ENCODE results near the gene SPIRE2. TPM values are rescaled to one million over a fixed set of nuclear protein-coding genes. Genes with fewer than 3 reads are reported as not detected.
A peak's percentile ranks its signal among the peaks of the same experiment; 100 is the strongest.
"Not testable (repeated sequence)": the region's sequence is repeated elsewhere in the genome, so short reads cannot be mapped to it uniquely, and the experiment has no call there.

SPIRE2 gene
- total RNA-seq, 4 donors from 2014 or later, result 7.0 to 10.9 (median 9.5) TPM

GRCh38 chr16:89828870-89829629, 775 bp downstream of the SPIRE2 start:
- WGBS, 2 donors, result 7 to 12% methylated on average over 24 to 25 of the region's 26 CpGs
- peak overlapping the region; percentile 2 to 28 (median 3) for H3K27ac ChIP-seq
- intact Hi-C loops (cut with DNase I), result no loop called here
- peaks cover 24 to 36% of the 10 kb centered on the region in 2 donors for H3K4me1 ChIP-seq
- no peaks in the 10 kb centered on the region for H3K36me3 ChIP-seq
- H3K9me3 ChIP-seq, result no peaks in the 10 kb centered on the region
- peak; percentile 40 to 44 for DNase-seq
- no peaks in the 10 kb centered on the region for H3K27me3 ChIP-seq
- TF ChIP-seq POLR2A (IDR thresholded peaks at IDR 0.05) (no peak), CTCF (IDR thresholded peaks at IDR 0.05) (no peak)
- peak overlapping the region in 1 of 3 donors; percentile 26 for H3K4me3 ChIP-seq (replicated peaks in 1 of 3)

GRCh38 chr16:89829630-89830437, 1.6 kb downstream of the SPIRE2 start:
- TF ChIP-seq POLR2A (IDR thresholded peaks at IDR 0.05) (no peak), CTCF (IDR thresholded peaks at IDR 0.05) (no peak)
- no peak for DNase-seq
- intact Hi-C loops (cut with DNase I), result no loop called here
- H3K9me3 ChIP-seq, result no peaks in the 10 kb centered on the region
- no peaks in the 10 kb centered on the region for H3K36me3 ChIP-seq
- 58 to 79% methylated on average over 3 to 10 of the region's 17 CpGs for WGBS, 2 donors
- no peak overlapping the region for H3K4me3 ChIP-seq (replicated peaks in 1 of 3)
- H3K27ac ChIP-seq, result peak overlapping the region in 1 of 3 donors; percentile 2
- no peaks in the 10 kb centered on the region for H3K27me3 ChIP-seq
- peaks cover 24 to 36% of the 10 kb centered on the region in 2 donors for H3K4me1 ChIP-seq

DNA sequence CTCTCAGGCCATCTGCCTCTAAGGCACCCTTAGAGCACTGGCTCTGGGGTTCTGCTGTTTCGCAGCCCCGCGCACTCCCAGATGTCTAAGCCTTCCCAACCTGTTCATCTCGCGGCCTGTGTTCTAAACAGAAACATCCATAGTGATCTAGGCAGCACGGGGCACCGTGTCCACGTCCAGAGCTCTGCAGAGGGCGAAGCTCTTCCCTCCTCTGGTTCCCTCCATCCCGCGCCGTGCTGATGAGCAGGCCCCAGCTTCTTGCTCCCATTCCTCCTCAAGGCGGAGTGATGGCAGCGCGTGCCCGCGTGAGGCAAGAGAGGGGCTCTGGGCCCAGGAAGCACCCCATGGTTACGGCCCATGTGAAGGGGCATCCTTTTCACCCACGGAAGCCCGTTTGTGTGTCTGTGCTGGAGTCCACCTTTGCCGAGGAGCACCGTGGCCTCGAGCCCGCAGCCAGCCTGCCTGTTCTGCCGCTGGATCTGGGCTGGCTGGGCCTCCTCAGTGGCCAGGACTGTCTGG, 3.6 kb downstream of the SPIRE2 start:
- WGBS, 2 donors, result 92 to 93% methylated on average over 18 to 25 of the region's 25 CpGs
- no peak overlapping the region for H3K4me3 ChIP-seq (replicated peaks in 1 of 3)
- H3K27me3 ChIP-seq, result no peaks in the 10 kb centered on the region
- TF ChIP-seq POLR2A (IDR thresholded peaks at IDR 0.05) (no peak), CTCF (IDR thresholded peaks at IDR 0.05) (no peak)
- no peak overlapping the region for H3K27ac ChIP-seq
- DNase-seq, result no peak
- H3K36me3 ChIP-seq, result no peaks in the 10 kb centered on the region
- peaks cover 16 to 27% of the 10 kb centered on the region in 2 donors for H3K4me1 ChIP-seq
- intact Hi-C loops (cut with DNase I), result no loop called here
- no peaks in the 10 kb centered on the region for H3K9me3 ChIP-seq

DNA sequence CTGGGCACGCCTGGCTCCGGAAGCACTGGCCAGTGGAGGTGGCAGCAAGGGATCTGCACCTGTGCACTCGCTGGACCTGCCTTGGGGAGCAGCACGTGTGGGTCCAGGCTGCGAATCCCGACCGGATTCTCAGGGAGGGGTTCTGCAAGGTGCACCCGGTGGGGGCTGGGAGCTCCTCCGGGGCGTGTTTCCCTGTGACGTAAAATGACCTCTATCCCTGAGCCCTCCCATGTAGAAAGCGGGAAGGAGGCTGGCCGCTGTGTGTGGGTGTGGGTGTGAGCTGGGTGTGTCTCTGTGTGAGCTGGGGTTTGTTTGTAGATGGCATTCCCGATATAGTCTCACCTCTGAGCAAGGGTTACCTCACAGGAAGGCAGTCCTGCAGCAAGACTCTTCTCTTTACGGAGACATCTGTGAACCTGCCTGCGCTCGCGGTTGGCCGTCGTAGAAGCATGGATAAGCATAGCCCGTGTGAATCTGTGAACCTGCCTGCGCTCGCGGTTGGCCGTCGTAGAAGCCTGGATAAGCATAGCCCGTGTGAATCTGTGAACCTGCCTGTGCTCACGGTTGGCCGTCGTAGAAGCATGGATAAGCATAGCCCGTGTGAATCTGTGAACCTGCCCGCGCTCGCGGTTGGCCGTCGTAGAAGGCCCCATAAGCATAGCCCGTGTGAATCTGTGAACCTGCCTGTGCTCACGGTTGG, 5.5 kb downstream of the SPIRE2 start:
- H3K4me3 ChIP-seq (replicated peaks in 1 of 3); DNase-seq; intact Hi-C loops (cut with DNase I); H3K9me3 ChIP-seq; H3K36me3 ChIP-seq; H3K27ac ChIP-seq; H3K27me3 ChIP-seq: not testable (repeated sequence)
- 88 to 97% methylated on average over 28 to 37 of the region's 39 CpGs for WGBS, 2 donors
- peaks cover 7 to 26% of the 10 kb centered on the region in 2 donors for H3K4me1 ChIP-seq

GRCh38 chr16:89834813-89835363, 6.6 kb downstream of the SPIRE2 start:
- H3K4me3 ChIP-seq (replicated peaks in 1 of 3); H3K9me3 ChIP-seq; DNase-seq; H3K27ac ChIP-seq; intact Hi-C loops (cut with DNase I); H3K36me3 ChIP-seq; H3K27me3 ChIP-seq: not testable (repeated sequence)
- peaks cover 0 to 20% of the 10 kb centered on the region in 2 donors for H3K4me1 ChIP-seq
- 97 to 98% methylated on average over 39 to 42 of the region's 42 CpGs for WGBS, 2 donors

- DNase-seq; H3K27me3 ChIP-seq; H3K4me3 ChIP-seq (replicated peaks in 1 of 3); H3K9me3 ChIP-seq; H3K27ac ChIP-seq; H3K36me3 ChIP-seq; intact Hi-C loops (cut with DNase I): not testable (repeated sequence)
- H3K4me1 ChIP-seq, result peaks cover 0 to 19% of the 10 kb centered on the region in 2 donors
- WGBS, 2 donors, result 87% methylated on average over 15 of the region's 15 CpGs
These were observed 8.2 kb downstream of the SPIRE2 start for GRCh38 chr16:89836484-89836883.
